ENCODE data around the gene RUNX3.

Gene RUNX3

DNA sequence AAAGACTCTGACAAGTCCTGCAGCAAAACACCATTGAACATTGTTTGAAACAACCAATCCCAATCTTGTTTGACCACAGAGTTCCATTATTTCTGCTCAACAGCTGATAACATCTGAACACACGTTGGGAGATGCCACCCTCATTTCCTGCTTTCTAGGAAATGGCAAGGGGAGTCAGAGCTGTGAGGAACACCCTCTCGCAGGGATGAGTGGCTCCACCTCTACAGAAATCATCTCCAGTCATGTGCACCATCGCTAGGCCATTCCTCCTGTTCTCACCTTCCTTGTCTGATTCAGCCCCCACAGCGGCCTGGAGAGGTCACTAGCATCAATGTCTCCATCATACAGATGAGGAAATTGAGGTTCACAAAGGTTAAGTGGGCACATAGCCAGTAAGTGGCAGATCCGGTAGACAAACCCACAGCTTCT lies 22.4 kb upstream of the RUNX3 start:
- TF ChIP-seq, protein P1, sequence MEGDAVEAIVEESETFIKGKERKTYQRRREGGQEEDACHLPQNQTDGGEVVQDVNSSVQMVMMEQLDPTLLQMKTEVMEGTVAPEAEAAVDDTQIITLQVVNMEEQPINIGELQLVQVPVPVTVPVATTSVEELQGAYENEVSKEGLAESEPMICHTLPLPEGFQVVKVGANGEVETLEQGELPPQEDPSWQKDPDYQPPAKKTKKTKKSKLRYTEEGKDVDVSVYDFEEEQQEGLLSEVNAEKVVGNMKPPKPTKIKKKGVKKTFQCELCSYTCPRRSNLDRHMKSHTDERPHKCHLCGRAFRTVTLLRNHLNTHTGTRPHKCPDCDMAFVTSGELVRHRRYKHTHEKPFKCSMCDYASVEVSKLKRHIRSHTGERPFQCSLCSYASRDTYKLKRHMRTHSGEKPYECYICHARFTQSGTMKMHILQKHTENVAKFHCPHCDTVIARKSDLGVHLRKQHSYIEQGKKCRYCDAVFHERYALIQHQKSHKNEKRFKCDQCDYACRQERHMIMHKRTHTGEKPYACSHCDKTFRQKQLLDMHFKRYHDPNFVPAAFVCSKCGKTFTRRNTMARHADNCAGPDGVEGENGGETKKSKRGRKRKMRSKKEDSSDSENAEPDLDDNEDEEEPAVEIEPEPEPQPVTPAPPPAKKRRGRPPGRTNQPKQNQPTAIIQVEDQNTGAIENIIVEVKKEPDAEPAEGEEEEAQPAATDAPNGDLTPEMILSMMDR (IDR thresholded peaks at IDR 0.05) = no peak
- H3K36me3 ChIP-seq = no peaks in the 10 kb centered on the region
- no peak overlapping the region for H3K27ac ChIP-seq
- H3K4me1 ChIP-seq (ENCODE audit: control insufficient read depth in 1 of 2, insufficient read depth in 1 of 2, low read depth in 1 of 2, low read length in 1 of 2) = no peaks in the 10 kb centered on the region
- no peak overlapping the region for H3K4me3 ChIP-seq (ENCODE audit: low read depth in 1 of 2, low read length in 1 of 2)
- H3K27me3 ChIP-seq = no peaks in the 10 kb centered on the region
- H3K9me3 ChIP-seq = no peaks in the 10 kb centered on the region

DNA sequence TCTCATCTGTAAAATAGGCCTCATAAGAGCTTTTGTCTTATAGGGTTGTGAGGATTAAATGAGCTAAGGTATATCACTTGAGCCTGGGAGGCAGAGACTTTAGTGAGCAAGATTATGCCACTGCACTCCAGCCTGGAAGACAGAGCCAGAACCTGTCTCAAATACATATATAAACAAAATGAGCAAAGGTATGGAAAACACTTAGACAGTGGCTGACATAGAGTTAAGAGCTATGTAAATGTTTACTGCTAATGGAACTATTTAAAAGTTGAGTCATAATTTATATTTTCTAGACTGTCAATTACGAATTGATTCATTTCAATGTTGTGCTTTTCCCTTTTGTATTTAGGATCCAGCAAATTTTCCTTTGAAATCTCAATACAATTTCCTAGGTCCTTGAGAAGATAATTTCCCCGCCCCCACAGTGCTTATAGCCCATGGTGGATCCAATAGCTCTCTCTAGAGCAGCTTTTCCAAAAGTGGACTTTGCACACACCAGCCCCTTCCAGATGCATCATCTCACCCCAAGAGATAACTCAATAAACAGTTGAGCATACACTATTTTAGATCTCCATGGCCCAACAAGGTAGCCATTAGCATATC lies 21.8 kb upstream of the RUNX3 start:
- no peak overlapping the region for H3K27ac ChIP-seq
- no peak overlapping the region for H3K4me3 ChIP-seq (ENCODE audit: low read depth in 1 of 2, low read length in 1 of 2)
- no peaks in the 10 kb centered on the region for H3K27me3 ChIP-seq
- H3K36me3 ChIP-seq = no peaks in the 10 kb centered on the region
- no peaks in the 10 kb centered on the region for H3K9me3 ChIP-seq
- TF ChIP-seq, protein P1 (IDR thresholded peaks at IDR 0.05) = no peak
- H3K4me1 ChIP-seq (ENCODE audit: control insufficient read depth in 1 of 2, insufficient read depth in 1 of 2, low read depth in 1 of 2, low read length in 1 of 2) = no peaks in the 10 kb centered on the region

DNA sequence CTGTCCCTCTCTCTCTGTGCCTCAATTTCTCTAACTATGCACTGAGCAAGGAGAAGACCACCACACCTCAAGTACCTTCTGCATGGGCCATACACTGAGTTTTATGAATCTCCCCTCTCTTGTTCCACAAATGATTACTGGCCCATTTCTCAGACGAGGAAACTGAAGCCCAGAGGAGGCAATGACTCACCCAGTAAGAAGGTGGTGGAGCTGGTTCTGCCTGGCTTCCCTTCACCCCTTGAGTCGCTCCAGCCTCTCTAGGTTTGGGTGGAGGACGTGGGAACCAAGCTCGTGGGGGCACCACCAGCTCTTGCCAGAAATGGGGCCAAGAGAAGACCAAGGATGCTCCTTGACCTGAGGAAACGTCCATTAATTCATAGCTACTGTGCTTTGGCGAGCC lies 21.3 kb upstream of the RUNX3 start:
- TF ChIP-seq, protein P1 (IDR thresholded peaks at IDR 0.05) = no peak
- Histone ChIP-seq H3K36me3 (no peaks in the 10 kb centered on the region), H3K4me1 (ENCODE audit: control insufficient read depth in 1 of 2, insufficient read depth in 1 of 2, low read depth in 1 of 2, low read length in 1 of 2) (no peaks in the 10 kb centered on the region), H3K9me3 (no peaks in the 10 kb centered on the region), H3K27me3 (no peaks in the 10 kb centered on the region), H3K4me3 (ENCODE audit: low read depth in 1 of 2, low read length in 1 of 2) (no peak overlapping the region), H3K27ac (no peak overlapping the region)

DNA sequence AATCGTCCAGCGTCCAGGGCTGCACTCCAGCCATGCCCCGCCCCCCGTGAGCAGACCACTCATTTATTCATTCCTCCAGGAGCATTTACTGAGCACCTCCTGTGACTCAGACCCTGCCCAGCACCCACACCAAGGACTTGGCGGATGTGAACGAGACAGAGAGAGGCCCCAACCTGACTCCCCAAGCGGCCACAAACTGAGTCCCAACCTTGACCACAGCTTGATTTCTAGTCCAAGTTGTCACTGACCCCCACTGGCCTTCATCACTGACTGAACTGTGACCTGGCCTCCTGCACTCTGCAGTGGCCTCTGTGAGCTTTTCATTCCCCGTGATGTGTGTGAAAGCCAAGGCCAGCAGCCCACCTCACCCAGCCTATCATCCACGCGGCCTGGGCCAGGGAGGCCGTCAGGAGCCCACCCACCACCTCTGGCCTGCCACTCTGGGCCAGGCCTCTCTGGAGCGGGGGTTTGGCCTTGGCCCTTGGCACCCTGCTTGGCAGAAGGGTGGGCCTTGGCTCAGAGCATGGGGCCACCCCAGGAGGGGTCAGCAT lies 19.3 kb upstream of the RUNX3 start:
- Histone ChIP-seq H3K27ac (no peak overlapping the region), H3K27me3 (no peaks in the 10 kb centered on the region), H3K4me1 (ENCODE audit: control insufficient read depth in 1 of 2, insufficient read depth in 1 of 2, low read depth in 1 of 2, low read length in 1 of 2) (no peaks in the 10 kb centered on the region), H3K36me3 (no peaks in the 10 kb centered on the region), H3K4me3 (ENCODE audit: low read depth in 1 of 2, low read length in 1 of 2) (no peak overlapping the region), H3K9me3 (no peaks in the 10 kb centered on the region)
- TF ChIP-seq, protein P1 (IDR thresholded peaks at IDR 0.05) = no peak

DNA sequence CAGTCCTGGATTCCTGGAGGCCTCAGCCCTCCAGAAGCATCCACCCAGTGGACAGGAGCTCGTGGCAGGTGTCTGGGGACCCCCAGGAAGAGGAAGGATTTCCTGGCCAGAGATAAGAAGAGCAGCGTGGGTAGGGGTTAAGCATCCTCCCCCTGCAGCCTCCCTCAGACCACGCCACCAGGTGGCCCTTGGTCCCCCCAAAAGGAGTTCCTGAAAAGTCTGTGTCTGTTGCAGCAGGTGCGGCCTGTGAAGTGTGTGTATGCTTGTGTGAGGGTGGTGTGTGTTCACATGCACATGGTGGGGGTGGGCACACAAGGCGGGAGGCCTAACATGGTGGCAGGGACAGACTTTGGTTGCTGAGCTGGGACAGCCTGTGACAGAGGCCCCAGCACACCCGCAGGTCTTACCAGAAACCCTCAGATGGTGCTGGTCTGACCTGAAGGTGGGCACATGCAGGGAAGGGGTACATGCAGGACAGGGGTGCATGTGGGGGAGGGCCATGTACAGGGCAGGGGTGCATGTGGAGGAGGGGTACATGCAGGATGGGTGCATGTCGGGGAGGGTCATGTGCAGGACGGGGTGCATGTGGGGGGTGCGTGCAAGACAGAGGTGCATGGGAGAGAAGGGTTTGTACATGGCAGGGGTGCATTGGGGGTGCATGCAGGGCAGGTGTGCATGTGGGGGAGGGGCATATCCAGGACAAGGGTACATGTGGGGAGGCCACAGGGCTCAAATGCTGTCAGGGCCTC lies 18.2 kb upstream of the RUNX3 start:
- Histone ChIP-seq H3K36me3 (no peaks in the 10 kb centered on the region), H3K4me3 (ENCODE audit: low read depth in 1 of 2, low read length in 1 of 2) (no peak overlapping the region), H3K27ac (no peak overlapping the region), H3K9me3 (no peaks in the 10 kb centered on the region), H3K27me3 (no peaks in the 10 kb centered on the region), H3K4me1 (ENCODE audit: control insufficient read depth in 1 of 2, insufficient read depth in 1 of 2, low read depth in 1 of 2, low read length in 1 of 2) (no peaks in the 10 kb centered on the region)
- TF ChIP-seq, protein P1 (IDR thresholded peaks at IDR 0.05) = no peak
